ENCODE data around the gene REEP6.
"Not testable (repeated sequence)": the region's sequence is repeated elsewhere in the genome, so short reads cannot be mapped to it uniquely, and the experiment has no call there.

DNA sequence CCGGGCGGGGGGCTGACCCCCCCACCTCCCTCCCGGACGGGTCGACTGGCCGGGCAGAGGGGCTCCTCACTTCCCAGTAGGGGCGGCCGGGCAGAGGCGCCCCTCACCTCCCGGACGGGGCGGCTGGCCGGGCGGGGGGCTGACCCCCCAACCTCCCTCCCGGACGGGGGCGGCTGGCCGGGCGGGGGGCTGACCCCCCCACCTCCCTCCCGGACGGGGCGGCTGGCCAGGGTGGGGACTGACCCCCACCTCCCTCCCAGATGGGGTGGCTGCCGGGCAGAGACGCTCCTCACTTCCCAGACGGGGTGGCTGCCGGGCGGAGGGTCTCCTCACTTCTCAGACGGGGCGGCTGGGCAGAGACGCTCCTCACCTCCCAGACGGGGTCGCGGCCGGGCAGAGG is 8.2 kb downstream of the REEP6 start:
- TF ChIP-seq JUND (IDR thresholded peaks at IDR 0.05); RCOR1 (IDR thresholded peaks at IDR 0.05; ENCODE audit: low read length); CTCF (IDR thresholded peaks at IDR 0.05); EZH2phosphoT487 (IDR thresholded peaks at IDR 0.05; ENCODE audit: borderline replicate concordance, low read depth); FOSL2 (IDR thresholded peaks at IDR 0.05; ENCODE audit: borderline replicate concordance, low read depth); POLR2AphosphoS5 (IDR thresholded peaks at IDR 0.05; ENCODE audit: low read depth, low read length); EP300 (IDR thresholded peaks at IDR 0.05; ENCODE audit: borderline replicate concordance in 1 of 2, low read depth in 1 of 2, low read length in 1 of 2); NFIC (IDR thresholded peaks at IDR 0.05; ENCODE audit: borderline replicate concordance); TCF12 (IDR thresholded peaks at IDR 0.05); RAD21 (IDR thresholded peaks at IDR 0.05; ENCODE audit: low read length); TEAD4 (IDR thresholded peaks at IDR 0.05; ENCODE audit: borderline replicate concordance, insufficient read depth): not testable (repeated sequence)
- TF ChIP-seq, protein P1, sequence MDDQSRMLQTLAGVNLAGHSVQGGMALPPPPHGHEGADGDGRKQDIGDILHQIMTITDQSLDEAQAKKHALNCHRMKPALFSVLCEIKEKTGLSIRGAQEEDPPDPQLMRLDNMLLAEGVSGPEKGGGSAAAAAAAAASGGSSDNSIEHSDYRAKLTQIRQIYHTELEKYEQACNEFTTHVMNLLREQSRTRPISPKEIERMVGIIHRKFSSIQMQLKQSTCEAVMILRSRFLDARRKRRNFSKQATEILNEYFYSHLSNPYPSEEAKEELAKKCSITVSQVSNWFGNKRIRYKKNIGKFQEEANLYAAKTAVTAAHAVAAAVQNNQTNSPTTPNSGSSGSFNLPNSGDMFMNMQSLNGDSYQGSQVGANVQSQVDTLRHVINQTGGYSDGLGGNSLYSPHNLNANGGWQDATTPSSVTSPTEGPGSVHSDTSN (IDR thresholded peaks at IDR 0.05), result not testable (repeated sequence)

Data from SK-N-SH (cell line).